ENCODE measurements around the gene NUBPL. TPM values are rescaled to one million over a fixed set of nuclear protein-coding genes. Genes with fewer than 3 reads are reported as not detected.
A peak's percentile ranks its signal among the peaks of the same experiment; 100 is the strongest.
"Not testable (repeated sequence)": the region's sequence is repeated elsewhere in the genome, so short reads cannot be mapped to it uniquely, and the experiment has no call there.

Gene NUBPL
- polyA plus RNA-seq, 4 donors, result 1.1 to 12.2 (median 4.6) TPM

DNA sequence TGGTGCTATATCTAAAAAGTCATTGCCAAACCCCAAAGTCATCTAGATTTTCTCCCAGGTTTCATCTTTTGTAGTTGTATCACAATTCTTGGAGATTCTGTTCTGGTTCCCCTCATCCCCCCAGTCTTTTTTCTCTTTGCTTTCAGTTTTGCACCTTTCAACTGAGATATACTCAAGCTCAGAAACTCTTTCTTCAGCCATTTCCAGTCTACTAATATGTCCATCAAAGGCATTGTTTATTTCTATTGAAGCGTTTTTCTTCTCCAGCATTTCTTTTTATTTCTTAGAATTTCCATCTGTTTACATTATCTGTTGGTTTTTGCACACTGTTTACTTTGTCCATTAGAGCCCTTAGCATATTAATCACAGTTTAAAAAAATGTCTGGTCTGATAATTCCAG is 179.5 kb downstream of the NUBPL start:
- peaks cover 0 to under 1% (median 0%) of the 10 kb centered on the region in 3 donors for H3K36me3 ChIP-seq (ENCODE audit: control insufficient read depth in 3 of 3, insufficient read depth in 2 of 3, low read depth in 1 of 3, low read length in 3 of 3)
- WGBS, 3 donors, result 68 to 90% (median 68%) methylated on average over 1 of the region's 1 CpG
- no peak overlapping the region for H3K4me3 ChIP-seq (ENCODE audit: low read depth in 1 of 3, low read length in 3 of 3)
- FAIRE-seq, result no peak
- H3K27ac ChIP-seq (ENCODE audit: low read depth in 1 of 3, low read length in 2 of 3), result no peak overlapping the region
- H3K27me3 ChIP-seq (ENCODE audit: control insufficient read depth in 3 of 3, insufficient read depth in 3 of 3, low read length in 3 of 3), result no peaks in the 10 kb centered on the region
- H3K4me1 ChIP-seq (ENCODE audit: control insufficient read depth in 3 of 3, insufficient read depth in 2 of 3, low read depth in 1 of 3, low read length in 2 of 3), result no peaks in the 10 kb centered on the region
- H3K9me3 ChIP-seq (ENCODE audit: control insufficient read depth in 2 of 2, insufficient read depth in 1 of 2, low read depth in 1 of 2, low read length in 1 of 2), result peaks cover 0 to 5% of the 10 kb centered on the region in 2 donors
- DNase-seq, result no peak

GRCh38 chr14:31745741-31746140 is 184.5 kb downstream of the NUBPL start:
- DNase-seq, result no peak
- H3K36me3 ChIP-seq (ENCODE audit: control insufficient read depth in 3 of 3, insufficient read depth in 2 of 3, low read depth in 1 of 3, low read length in 3 of 3), result no peaks in the 10 kb centered on the region
- no peak overlapping the region for H3K27ac ChIP-seq (ENCODE audit: low read depth in 1 of 3, low read length in 2 of 3)
- H3K4me1 ChIP-seq (ENCODE audit: control insufficient read depth in 3 of 3, insufficient read depth in 2 of 3, low read depth in 1 of 3, low read length in 2 of 3), result no peaks in the 10 kb centered on the region
- peaks cover 0 to 21% of the 10 kb centered on the region in 2 donors for H3K9me3 ChIP-seq (ENCODE audit: control insufficient read depth in 2 of 2, insufficient read depth in 1 of 2, low read depth in 1 of 2, low read length in 1 of 2)
- H3K4me3 ChIP-seq (ENCODE audit: low read depth in 1 of 3, low read length in 3 of 3), result no peak overlapping the region
- no peak for FAIRE-seq
- WGBS, 3 donors, result 91 to 92% (median 92%) methylated on average over 6 of the region's 6 CpGs
- H3K27me3 ChIP-seq (ENCODE audit: control insufficient read depth in 3 of 3, insufficient read depth in 3 of 3, low read length in 3 of 3), result no peaks in the 10 kb centered on the region

GRCh38 chr14:31746326-31746725 is 185.1 kb downstream of the NUBPL start:
- FAIRE-seq (no peak), DNase-seq (no peak)
- no peak overlapping the region for H3K27ac ChIP-seq (ENCODE audit: low read depth in 1 of 3, low read length in 2 of 3)
- H3K4me1 ChIP-seq (ENCODE audit: control insufficient read depth in 3 of 3, insufficient read depth in 2 of 3, low read depth in 1 of 3, low read length in 2 of 3), result no peaks in the 10 kb centered on the region
- no peak overlapping the region for H3K4me3 ChIP-seq (ENCODE audit: low read depth in 1 of 3, low read length in 3 of 3)
- WGBS, 3 donors, result 93 to 96% (median 95%) methylated on average over 2 of the region's 2 CpGs
- peaks cover 0 to 22% of the 10 kb centered on the region in 2 donors for H3K9me3 ChIP-seq (ENCODE audit: control insufficient read depth in 2 of 2, insufficient read depth in 1 of 2, low read depth in 1 of 2, low read length in 1 of 2)
- no peaks in the 10 kb centered on the region for H3K27me3 ChIP-seq (ENCODE audit: control insufficient read depth in 3 of 3, insufficient read depth in 3 of 3, low read length in 3 of 3)
- H3K36me3 ChIP-seq (ENCODE audit: control insufficient read depth in 3 of 3, insufficient read depth in 2 of 3, low read depth in 1 of 3, low read length in 3 of 3), result peaks cover 0 to under 1% (median 0%) of the 10 kb centered on the region in 3 donors

- Histone ChIP-seq H3K27ac (ENCODE audit: low read depth in 1 of 3, low read length in 2 of 3) (no peak overlapping the region), H3K4me3 (ENCODE audit: low read depth in 1 of 3, low read length in 3 of 3) (no peak overlapping the region), H3K36me3 (ENCODE audit: control insufficient read depth in 3 of 3, insufficient read depth in 2 of 3, low read depth in 1 of 3, low read length in 3 of 3) (peaks cover 0 to 3% (median 0%) of the 10 kb centered on the region in 3 donors), H3K9me3 (ENCODE audit: control insufficient read depth in 2 of 2, insufficient read depth in 1 of 2, low read depth in 1 of 2, low read length in 1 of 2) (peaks cover 0 to 34% of the 10 kb centered on the region in 2 donors), H3K27me3 (ENCODE audit: control insufficient read depth in 3 of 3, insufficient read depth in 3 of 3, low read length in 3 of 3) (no peaks in the 10 kb centered on the region), H3K4me1 (ENCODE audit: control insufficient read depth in 3 of 3, insufficient read depth in 2 of 3, low read depth in 1 of 3, low read length in 2 of 3) (no peaks in the 10 kb centered on the region)
- WGBS, 3 donors, result 85 to 96% (median 92%) methylated on average over 3 of the region's 3 CpGs
- no peak for DNase-seq
- FAIRE-seq, result no peak
Measured at GRCh38 chr14:31749275-31749674, 188.1 kb downstream of the NUBPL start.

- H3K36me3 ChIP-seq (ENCODE audit: control insufficient read depth in 3 of 3, insufficient read depth in 2 of 3, low read depth in 1 of 3, low read length in 3 of 3); H3K4me1 ChIP-seq (ENCODE audit: control insufficient read depth in 3 of 3, insufficient read depth in 2 of 3, low read depth in 1 of 3, low read length in 2 of 3); H3K27me3 ChIP-seq (ENCODE audit: control insufficient read depth in 3 of 3, insufficient read depth in 3 of 3, low read length in 3 of 3); FAIRE-seq; H3K4me3 ChIP-seq (ENCODE audit: low read depth in 1 of 3, low read length in 3 of 3); H3K27ac ChIP-seq (ENCODE audit: low read depth in 1 of 3, low read length in 2 of 3): not testable (repeated sequence)
- peaks cover 0 to 26% of the 10 kb centered on the region in 2 donors for H3K9me3 ChIP-seq (ENCODE audit: control insufficient read depth in 2 of 2, insufficient read depth in 1 of 2, low read depth in 1 of 2, low read length in 1 of 2)
- WGBS, 3 donors, result 26 to 77% (median 47%) methylated on average over 1 of the region's 1 CpG
- peak; percentile 11 to 78 for DNase-seq
Measured at GRCh38 chr14:31751047-31751446, 189.8 kb downstream of the NUBPL start.

DNA sequence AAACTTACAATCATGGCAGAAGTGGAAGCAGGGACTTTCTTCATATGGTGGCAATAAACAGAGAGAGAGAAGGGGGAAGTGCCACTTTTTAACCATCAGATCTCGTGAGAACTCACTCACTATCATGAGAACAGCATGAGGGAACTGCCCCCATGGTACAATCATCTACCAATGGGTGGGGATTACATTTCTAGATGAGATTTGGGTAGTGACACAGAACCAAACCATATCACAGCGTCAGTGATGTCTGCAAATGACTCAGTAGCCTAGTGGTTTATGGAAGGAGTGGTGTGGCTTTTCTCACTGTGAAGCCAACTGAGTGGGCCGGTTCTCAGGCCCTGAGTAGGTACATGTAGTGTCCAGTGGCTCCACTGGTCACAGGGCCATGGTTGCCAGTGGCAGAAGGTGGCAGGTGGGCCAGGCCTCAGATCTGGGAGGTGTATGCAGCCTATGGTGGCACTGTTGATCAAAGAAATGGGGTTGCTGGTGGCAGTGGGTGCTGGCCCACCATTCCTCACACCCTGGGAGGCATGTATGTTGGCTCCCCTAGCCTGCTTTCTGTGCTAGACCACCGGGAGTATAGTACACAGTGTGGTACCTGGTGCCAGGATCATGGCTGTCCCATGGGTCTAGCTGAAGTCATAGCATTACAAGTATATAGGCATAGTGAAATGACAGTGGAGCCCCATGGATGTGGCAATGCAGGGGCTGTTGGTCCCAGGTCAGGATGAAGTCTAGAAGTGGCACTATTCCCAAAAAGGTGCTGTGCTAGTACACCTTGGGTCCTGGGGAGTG is 191.9 kb downstream of the NUBPL start:
- FAIRE-seq (no peak), DNase-seq (no peak)
- Histone ChIP-seq H3K9me3 (ENCODE audit: control insufficient read depth in 2 of 2, insufficient read depth in 1 of 2, low read depth in 1 of 2, low read length in 1 of 2) (peaks cover 0 to 18% of the 10 kb centered on the region in 2 donors), H3K4me1 (ENCODE audit: control insufficient read depth in 3 of 3, insufficient read depth in 2 of 3, low read depth in 1 of 3, low read length in 2 of 3) (no peaks in the 10 kb centered on the region), H3K27me3 (ENCODE audit: control insufficient read depth in 3 of 3, insufficient read depth in 3 of 3, low read length in 3 of 3) (no peaks in the 10 kb centered on the region), H3K36me3 (ENCODE audit: control insufficient read depth in 3 of 3, insufficient read depth in 2 of 3, low read depth in 1 of 3, low read length in 3 of 3) (peaks cover 0 to 3% (median 0%) of the 10 kb centered on the region in 3 donors), H3K27ac (ENCODE audit: low read depth in 1 of 3, low read length in 2 of 3) (no peak overlapping the region), H3K4me3 (ENCODE audit: low read depth in 1 of 3, low read length in 3 of 3) (no peak overlapping the region)
- whole genome bisulfite sequencing, 3 donors, result 78 to 85% (median 81%) methylated on average over 4 of the region's 4 CpGs

DNA sequence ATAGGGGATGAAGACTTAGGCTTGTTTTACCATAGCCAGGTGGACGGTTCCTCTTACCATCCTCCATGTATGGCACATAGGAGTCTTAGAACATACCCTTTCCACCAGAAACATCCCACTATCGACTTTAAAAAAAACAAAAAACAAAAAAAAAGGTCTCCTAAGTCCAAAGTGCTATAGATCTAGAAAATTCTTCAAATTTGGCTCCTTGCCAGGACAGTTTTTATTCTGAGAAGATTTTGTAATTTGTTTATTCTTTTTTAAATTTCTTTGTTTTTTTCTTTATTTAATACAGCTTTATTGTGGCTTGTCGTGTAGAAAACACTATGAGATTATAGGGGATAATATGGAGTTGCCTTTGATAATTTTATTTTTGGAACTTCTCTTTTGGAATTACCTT is 197.7 kb downstream of the NUBPL start:
- WGBS, 3 donors, result 58 to 76% (median 60%) methylated on average over 3 of the region's 3 CpGs
- FAIRE-seq (peak; percentile 15), DNase-seq (no peak)
- Histone ChIP-seq H3K27me3 (ENCODE audit: control insufficient read depth in 3 of 3, insufficient read depth in 3 of 3, low read length in 3 of 3) (no peaks in the 10 kb centered on the region), H3K36me3 (ENCODE audit: control insufficient read depth in 3 of 3, insufficient read depth in 2 of 3, low read depth in 1 of 3, low read length in 3 of 3) (no peaks in the 10 kb centered on the region), H3K27ac (ENCODE audit: low read depth in 1 of 3, low read length in 2 of 3) (no peak overlapping the region), H3K4me3 (ENCODE audit: low read depth in 1 of 3, low read length in 3 of 3) (no peak overlapping the region), H3K9me3 (ENCODE audit: control insufficient read depth in 2 of 2, insufficient read depth in 1 of 2, low read depth in 1 of 2, low read length in 1 of 2) (no peaks in the 10 kb centered on the region), H3K4me1 (ENCODE audit: control insufficient read depth in 3 of 3, insufficient read depth in 2 of 3, low read depth in 1 of 3, low read length in 2 of 3) (peaks cover 0 to 2% (median 0%) of the 10 kb centered on the region in 3 donors)

- Histone ChIP-seq H3K27ac (ENCODE audit: low read depth in 1 of 3, low read length in 2 of 3) (no peak overlapping the region), H3K4me1 (ENCODE audit: control insufficient read depth in 3 of 3, insufficient read depth in 2 of 3, low read depth in 1 of 3, low read length in 2 of 3) (peaks cover 0 to 2% (median 0%) of the 10 kb centered on the region in 3 donors), H3K36me3 (ENCODE audit: control insufficient read depth in 3 of 3, insufficient read depth in 2 of 3, low read depth in 1 of 3, low read length in 3 of 3) (no peaks in the 10 kb centered on the region), H3K27me3 (ENCODE audit: control insufficient read depth in 3 of 3, insufficient read depth in 3 of 3, low read length in 3 of 3) (no peaks in the 10 kb centered on the region), H3K9me3 (ENCODE audit: control insufficient read depth in 2 of 2, insufficient read depth in 1 of 2, low read depth in 1 of 2, low read length in 1 of 2) (no peaks in the 10 kb centered on the region), H3K4me3 (ENCODE audit: low read depth in 1 of 3, low read length in 3 of 3) (no peak overlapping the region)
- no peak for FAIRE-seq
- no peak for DNase-seq
- 50 to 56% (median 55%) methylated on average over 3 of the region's 3 CpGs for WGBS, 3 donors
Measured at GRCh38 chr14:31760277-31760676, 199.1 kb downstream of the NUBPL start.

All from small intestine (tissue), 7 donors.